Stimulated activated naive CD8-positive, alpha-beta T cell treated with anti-CD3 and anti-CD28 coated beads, Interleukin-15, Interleukin-2, amounts not matched to agents 100 ng/mL and 50 ng/mL, for 24 hours (primary cell): ENCODE results near the gene IARS1.
A peak's percentile ranks its signal among the peaks of the same experiment; 100 is the strongest.

Experiments used
- H3K27ac Mint-ChIP-seq: one replicate; pipeline ENCODE4 v1.8.0; 2021; ENCODE audit warnings: mild to moderate bottlenecking, mixed read lengths
- H3K27me3 Mint-ChIP-seq: one replicate; pipeline ENCODE4 v1.8.0; 2021; ENCODE audit warnings: mixed read lengths
- H3K36me3 Mint-ChIP-seq: one replicate; pipeline ENCODE4 v1.8.0; 2021; ENCODE audit warnings: low read depth, mixed read lengths
- H3K4me1 Mint-ChIP-seq: one replicate; pipeline ENCODE4 v1.8.0; 2021; ENCODE audit warnings: low read depth, mixed read lengths
- H3K4me3 Mint-ChIP-seq: one replicate; pipeline ENCODE4 v1.8.0; 2021; ENCODE audit warnings: mild to moderate bottlenecking, mixed read lengths
- H3K9me3 Mint-ChIP-seq: one replicate; pipeline ENCODE4 v1.8.0; 2021; ENCODE audit warnings: mixed read lengths

IARS1 gene

DNA sequence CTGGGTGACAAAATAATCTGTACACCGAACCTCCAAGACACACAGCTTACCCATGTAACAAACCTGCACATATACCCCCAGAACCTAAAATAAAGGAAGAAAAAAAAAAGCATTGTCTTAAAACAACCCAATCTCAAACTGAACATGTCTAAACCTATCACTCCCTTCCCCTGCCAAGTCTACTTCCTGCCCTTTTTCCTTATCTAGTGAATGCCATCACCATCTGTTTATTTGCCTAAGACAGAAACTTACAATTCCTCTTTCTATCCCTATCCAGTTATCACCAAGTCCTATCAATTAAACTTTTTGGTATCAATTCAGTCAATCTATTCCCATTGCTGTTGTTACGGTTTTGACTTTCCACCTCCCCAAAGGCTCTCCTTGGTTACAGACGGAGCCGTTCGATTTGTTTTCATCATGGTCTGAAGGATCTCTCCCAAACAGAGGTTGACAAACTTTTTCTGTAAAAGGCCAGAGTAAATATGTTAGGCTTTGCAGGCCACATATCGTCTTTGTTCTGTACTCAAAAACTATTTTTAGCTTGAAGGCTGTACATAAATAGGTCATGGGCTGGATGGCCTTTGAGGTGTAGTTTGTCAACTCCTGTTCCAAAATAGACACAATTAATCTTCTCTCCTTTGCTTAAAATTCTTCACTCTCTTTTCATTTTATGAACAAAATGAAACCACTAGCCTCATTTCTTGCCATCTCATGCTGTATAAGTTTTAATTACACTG lies 19.6 kb upstream of the IARS1 start:
- Mint-ChIP-seq H3K27me3 (no peaks in the 10 kb centered on the region), H3K27ac (peak overlapping the region; percentile 6), H3K4me1 (peaks cover 27% of the 10 kb centered on the region), H3K4me3 (no peak overlapping the region), H3K36me3 (peaks cover 85% of the 10 kb centered on the region), H3K9me3 (no peaks in the 10 kb centered on the region)

DNA sequence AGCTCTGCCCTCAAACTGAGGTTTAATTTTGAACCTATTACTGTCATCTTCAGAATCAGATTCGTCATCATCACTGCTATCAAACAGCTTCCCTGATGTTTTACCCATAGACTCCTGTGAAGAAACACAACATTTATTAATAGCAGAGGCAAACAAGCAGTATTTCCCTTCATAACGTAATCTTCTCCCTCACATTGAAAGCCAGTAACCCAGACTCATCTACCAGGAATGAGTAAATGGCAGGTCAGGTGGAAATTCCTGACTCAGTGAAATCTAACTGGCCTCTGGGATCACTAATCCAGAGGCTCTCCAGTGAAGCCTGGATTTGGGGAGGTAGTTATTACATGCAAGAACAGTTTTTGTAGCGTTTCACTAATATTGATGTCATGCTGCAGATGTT lies 17.1 kb upstream of the IARS1 start:
- H3K27ac Mint-ChIP-seq: no peak overlapping the region
- no peak overlapping the region for H3K4me3 Mint-ChIP-seq
- H3K36me3 Mint-ChIP-seq: peaks cover 80% of the 10 kb centered on the region
- H3K4me1 Mint-ChIP-seq: peaks cover 21% of the 10 kb centered on the region
- H3K9me3 Mint-ChIP-seq: no peaks in the 10 kb centered on the region
- H3K27me3 Mint-ChIP-seq: no peaks in the 10 kb centered on the region

DNA sequence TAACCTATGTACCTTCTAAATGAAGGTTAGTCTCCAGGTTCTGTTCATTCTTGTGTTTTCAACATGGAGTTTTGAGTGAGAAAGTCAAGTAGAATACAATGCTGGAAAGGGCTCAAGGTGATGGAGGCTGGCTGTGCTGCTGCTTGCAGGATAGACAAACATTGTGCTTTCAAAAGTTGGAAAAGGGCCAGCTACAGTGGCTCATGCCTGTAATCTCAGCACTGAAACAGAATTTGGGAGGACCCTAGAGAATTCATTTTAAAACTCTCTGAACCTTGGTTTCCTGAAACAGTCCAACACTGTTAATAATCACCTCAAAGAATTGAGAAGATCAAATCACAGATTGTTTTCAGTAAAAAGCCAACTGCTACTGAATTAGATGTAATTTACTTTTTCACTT lies 15.4 kb upstream of the IARS1 start:
- H3K27ac Mint-ChIP-seq: peak overlapping the region; percentile 2
- H3K36me3 Mint-ChIP-seq: peaks cover 77% of the 10 kb centered on the region

DNA sequence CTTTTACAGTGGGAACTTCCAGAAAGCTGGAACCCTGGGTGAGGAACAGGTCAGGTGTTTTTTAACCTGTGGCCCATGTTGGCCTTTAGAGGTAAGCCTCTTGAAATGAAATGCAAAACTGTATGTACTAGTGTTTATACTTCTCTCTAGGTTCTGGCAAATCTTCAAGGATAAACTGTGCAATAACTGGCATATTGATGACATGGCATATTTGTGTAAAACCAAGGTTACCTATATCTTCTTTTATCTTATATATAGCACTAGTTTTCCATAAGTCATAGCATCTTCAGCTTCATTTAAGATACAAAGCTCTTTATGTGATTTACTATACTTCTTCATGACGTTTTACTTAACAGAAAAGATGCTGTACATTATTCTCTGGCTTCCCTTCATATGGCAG lies 7.4 kb upstream of the IARS1 start:
- peaks cover 76% of the 10 kb centered on the region for H3K36me3 Mint-ChIP-seq
- H3K4me1 Mint-ChIP-seq: peaks cover 18% of the 10 kb centered on the region
- H3K4me3 Mint-ChIP-seq: no peak overlapping the region
- no peaks in the 10 kb centered on the region for H3K27me3 Mint-ChIP-seq
- H3K9me3 Mint-ChIP-seq: no peaks in the 10 kb centered on the region
- H3K27ac Mint-ChIP-seq: no peak overlapping the region

More for the DNA sequence above, 15.4 kb upstream of the IARS1 start:
- H3K27me3 Mint-ChIP-seq: no peaks in the 10 kb centered on the region
- peaks cover 18% of the 10 kb centered on the region for H3K4me1 Mint-ChIP-seq
- H3K4me3 Mint-ChIP-seq: no peak overlapping the region
- H3K9me3 Mint-ChIP-seq: no peaks in the 10 kb centered on the region

GRCh38 chr9:92299116-92299515 lies 5.6 kb upstream of the IARS1 start:
- H3K4me1 Mint-ChIP-seq: peaks cover 34% of the 10 kb centered on the region
- peak overlapping the region; percentile 38 for H3K27ac Mint-ChIP-seq
- H3K27me3 Mint-ChIP-seq: no peaks in the 10 kb centered on the region
- H3K36me3 Mint-ChIP-seq: peaks cover 68% of the 10 kb centered on the region
- H3K4me3 Mint-ChIP-seq: no peak overlapping the region
- H3K9me3 Mint-ChIP-seq: no peaks in the 10 kb centered on the region

GRCh38 chr9:92298036-92298435 lies 4.5 kb upstream of the IARS1 start:
- H3K9me3 Mint-ChIP-seq: no peaks in the 10 kb centered on the region
- no peak overlapping the region for H3K4me3 Mint-ChIP-seq
- H3K4me1 Mint-ChIP-seq: peaks cover 41% of the 10 kb centered on the region
- H3K36me3 Mint-ChIP-seq: peaks cover 63% of the 10 kb centered on the region
- H3K27ac Mint-ChIP-seq: no peak overlapping the region
- no peaks in the 10 kb centered on the region for H3K27me3 Mint-ChIP-seq

- peaks cover 45% of the 10 kb centered on the region for H3K4me1 Mint-ChIP-seq
- no peak overlapping the region for H3K27ac Mint-ChIP-seq
- H3K4me3 Mint-ChIP-seq: peak overlapping the region; percentile 44
- H3K27me3 Mint-ChIP-seq: no peaks in the 10 kb centered on the region
- peaks cover 62% of the 10 kb centered on the region for H3K36me3 Mint-ChIP-seq
- H3K9me3 Mint-ChIP-seq: no peaks in the 10 kb centered on the region
These were observed 4.1 kb upstream of the IARS1 start for GRCh38 chr9:92297611-92298010.

DNA sequence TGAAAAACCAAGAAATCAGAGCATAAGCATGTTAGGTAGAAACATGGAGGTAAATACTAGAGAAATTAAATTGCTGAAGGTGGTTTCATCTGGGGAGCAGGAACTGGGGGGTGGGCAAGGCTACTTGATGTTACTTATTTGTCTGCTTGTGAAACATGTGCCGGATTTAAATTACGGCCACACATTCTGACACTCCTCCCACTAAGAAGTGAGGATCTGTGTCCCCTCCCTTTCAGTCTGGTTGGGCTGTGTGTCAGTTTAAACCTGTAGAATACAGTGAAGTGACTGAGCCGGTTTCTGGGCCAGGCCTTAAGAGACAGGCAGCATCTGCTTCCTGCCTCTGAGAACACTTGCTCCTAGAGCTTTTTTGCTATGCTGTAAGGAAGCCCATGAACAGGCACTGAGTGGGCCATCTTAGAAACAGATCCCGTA lies 2.3 kb upstream of the IARS1 start:
- Mint-ChIP-seq H3K9me3 (no peaks in the 10 kb centered on the region), H3K27me3 (no peaks in the 10 kb centered on the region), H3K4me3 (no peak overlapping the region), H3K4me1 (peaks cover 63% of the 10 kb centered on the region), H3K27ac (peak overlapping the region; percentile 87), H3K36me3 (peaks cover 67% of the 10 kb centered on the region)

DNA sequence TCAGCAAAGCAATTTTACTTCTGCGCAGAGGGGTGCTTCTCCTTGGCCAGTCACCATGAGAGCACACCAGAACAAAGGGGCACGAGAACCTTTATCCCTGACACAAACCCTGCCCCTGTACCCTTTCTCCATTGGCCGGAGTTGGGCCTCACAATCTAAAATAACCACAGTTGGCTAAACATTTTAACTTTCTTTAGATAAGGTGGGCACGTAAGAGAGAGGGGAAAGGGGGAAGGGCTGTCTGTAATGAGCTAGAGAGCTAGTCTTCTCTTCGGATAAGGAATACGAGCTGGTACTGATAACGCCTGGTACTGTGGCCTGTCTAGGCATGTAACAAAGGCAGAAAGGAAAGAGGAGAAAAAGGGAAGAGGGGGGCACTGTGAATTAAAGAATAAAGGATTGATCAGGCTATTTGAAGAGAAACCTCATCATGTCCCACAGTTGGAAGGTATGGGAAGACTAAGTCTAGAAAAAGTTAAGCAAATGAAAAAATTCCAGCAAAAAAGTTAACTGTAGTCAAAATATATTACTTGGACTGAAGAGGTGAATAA lies 1.8 kb upstream of the IARS1 start:
- H3K4me3 Mint-ChIP-seq: peak overlapping the region; percentile 47
- H3K27me3 Mint-ChIP-seq: no peaks in the 10 kb centered on the region
- H3K27ac Mint-ChIP-seq: peak overlapping the region; percentile 87
- no peaks in the 10 kb centered on the region for H3K9me3 Mint-ChIP-seq
- H3K4me1 Mint-ChIP-seq: peaks cover 68% of the 10 kb centered on the region
- H3K36me3 Mint-ChIP-seq: peaks cover 68% of the 10 kb centered on the region

DNA sequence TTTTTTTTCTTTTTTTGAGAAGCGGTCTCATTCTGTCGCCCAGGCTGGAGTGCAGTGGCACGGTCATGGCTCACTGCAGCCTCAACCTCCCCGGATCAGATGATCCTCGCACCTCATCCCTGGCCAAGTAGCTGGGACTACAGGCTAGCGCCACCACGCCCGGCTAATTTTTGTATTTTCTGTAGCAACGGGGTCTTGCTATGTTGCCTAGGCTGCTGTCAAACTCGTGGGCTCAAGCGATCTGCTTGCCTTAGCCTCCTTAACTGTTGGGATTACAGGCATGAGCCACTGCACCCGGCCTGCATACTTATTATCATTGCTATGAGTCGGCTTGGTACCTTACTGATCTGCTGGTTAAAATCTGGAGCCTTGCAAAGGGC lies 790 bp upstream of the IARS1 start:
- peaks cover 71% of the 10 kb centered on the region for H3K36me3 Mint-ChIP-seq
- peaks cover 78% of the 10 kb centered on the region for H3K4me1 Mint-ChIP-seq
- peak overlapping the region; percentile 98 for H3K4me3 Mint-ChIP-seq
- peak overlapping the region; percentile 97 for H3K27ac Mint-ChIP-seq
- H3K27me3 Mint-ChIP-seq: no peaks in the 10 kb centered on the region
- no peaks in the 10 kb centered on the region for H3K9me3 Mint-ChIP-seq

DNA sequence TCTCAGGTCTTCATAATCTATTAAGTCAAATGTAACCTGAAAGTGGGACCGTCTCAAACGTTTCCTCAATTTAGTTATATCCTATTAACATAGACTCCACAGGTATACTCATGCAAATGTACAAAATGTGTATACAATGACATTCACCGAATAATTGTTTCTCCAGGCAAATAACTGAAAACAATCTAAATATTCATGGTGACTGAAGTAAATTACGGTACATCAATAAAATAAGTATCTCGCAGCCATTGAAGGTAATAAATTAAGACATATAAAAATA lies 482 bp downstream of the IARS1 start:
- Mint-ChIP-seq H3K9me3 (no peaks in the 10 kb centered on the region), H3K27me3 (no peaks in the 10 kb centered on the region), H3K27ac (peak overlapping the region; percentile 97), H3K36me3 (peaks cover 68% of the 10 kb centered on the region), H3K4me3 (peak overlapping the region; percentile 98), H3K4me1 (peaks cover 80% of the 10 kb centered on the region)

DNA sequence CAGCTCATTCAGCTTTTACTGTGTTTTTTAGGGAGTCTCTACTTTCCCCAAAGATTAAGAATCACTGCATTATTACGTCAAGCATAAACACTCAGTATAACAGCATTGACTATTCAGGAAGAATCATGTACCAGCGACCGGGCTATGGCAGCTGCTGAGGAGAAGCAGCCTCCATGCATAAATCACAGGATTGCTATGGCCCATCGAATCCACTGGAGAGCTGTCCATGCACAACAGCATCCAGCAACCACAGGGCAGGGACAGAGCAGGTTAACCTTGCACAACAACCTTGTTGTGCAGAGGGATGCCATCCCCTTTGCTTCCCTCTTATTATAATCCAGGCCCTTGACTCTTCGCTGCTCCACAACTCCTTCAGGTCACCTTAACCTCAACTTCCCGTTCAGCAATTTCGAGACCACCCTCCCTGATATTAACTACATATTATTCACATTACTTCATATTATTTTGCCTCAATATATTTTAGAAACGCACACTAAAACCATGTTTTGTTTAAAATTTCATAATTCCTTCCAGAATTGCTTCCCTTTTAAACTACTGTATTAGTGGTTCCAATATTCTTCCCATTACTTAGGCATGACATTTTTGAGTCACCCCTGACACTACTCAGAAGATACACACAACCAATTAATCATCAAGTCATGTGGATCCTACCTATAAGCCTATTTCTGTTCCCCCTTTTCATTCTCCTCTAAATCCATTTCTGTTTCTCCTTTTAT lies 991 bp downstream of the IARS1 start:
- Mint-ChIP-seq H3K27ac (peak overlapping the region; percentile 97), H3K27me3 (no peaks in the 10 kb centered on the region), H3K4me1 (peaks cover 77% of the 10 kb centered on the region), H3K36me3 (peaks cover 68% of the 10 kb centered on the region), H3K9me3 (no peaks in the 10 kb centered on the region), H3K4me3 (peak overlapping the region; percentile 98)

DNA sequence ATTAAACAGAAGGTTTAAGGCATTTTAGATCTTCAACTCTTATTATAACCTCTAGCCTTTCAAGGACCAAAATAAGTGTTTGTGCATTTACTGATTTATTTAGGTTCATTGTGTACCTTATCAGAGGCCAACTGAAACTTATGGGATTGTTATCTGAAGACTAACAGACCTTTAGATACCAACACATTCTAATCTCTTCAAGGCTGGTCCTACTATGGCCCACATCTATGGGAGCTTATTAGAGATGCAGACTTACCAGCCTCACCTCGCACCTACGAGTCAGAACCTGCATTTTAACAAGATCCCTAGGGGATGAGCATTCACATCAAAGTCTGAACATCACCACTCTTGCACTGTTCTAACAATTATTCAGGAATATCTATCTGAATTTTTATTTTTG lies 1.9 kb downstream of the IARS1 start:
- H3K27ac Mint-ChIP-seq: peak overlapping the region; percentile 32
- no peaks in the 10 kb centered on the region for H3K9me3 Mint-ChIP-seq
- no peaks in the 10 kb centered on the region for H3K27me3 Mint-ChIP-seq
- peak overlapping the region; percentile 98 for H3K4me3 Mint-ChIP-seq
- peaks cover 68% of the 10 kb centered on the region for H3K36me3 Mint-ChIP-seq
- peaks cover 72% of the 10 kb centered on the region for H3K4me1 Mint-ChIP-seq

- no peaks in the 10 kb centered on the region for H3K27me3 Mint-ChIP-seq
- H3K27ac Mint-ChIP-seq: peak overlapping the region; percentile 32
- H3K36me3 Mint-ChIP-seq: peaks cover 68% of the 10 kb centered on the region
- H3K4me1 Mint-ChIP-seq: peaks cover 70% of the 10 kb centered on the region
- no peaks in the 10 kb centered on the region for H3K9me3 Mint-ChIP-seq
- H3K4me3 Mint-ChIP-seq: peak overlapping the region; percentile 98
These were observed 2.6 kb downstream of the IARS1 start for GRCh38 chr9:92290785-92291429.

DNA sequence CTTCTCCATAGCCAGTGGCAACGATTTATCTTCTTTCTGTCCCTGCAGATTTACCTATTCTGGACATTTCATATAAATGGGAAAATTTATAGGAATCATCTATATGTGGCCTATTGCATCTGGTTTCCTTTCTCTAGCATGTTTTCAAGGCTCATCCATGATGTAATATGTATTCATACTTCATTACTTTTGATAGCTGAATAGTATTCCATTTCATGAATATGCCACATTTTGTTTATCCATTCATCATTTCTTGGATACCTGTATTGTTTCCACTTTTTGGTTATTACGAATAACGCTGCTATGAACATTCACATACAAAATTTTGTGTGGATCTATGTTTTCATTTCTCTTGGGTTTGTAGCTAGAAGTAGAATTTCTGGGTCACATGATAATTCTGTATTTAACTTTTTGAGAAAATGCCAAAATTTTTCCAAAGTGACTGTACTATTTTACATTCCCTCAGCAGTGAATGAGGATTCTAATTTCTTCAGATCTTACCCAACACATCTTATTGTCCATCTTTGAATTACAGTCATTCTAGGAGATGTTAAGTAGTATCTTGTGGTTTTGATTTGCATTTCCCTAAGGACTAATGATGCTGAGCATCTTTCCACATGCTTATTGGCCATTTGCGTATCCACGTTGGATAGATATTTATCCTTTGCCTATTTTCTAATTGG lies 3.6 kb downstream of the IARS1 start:
- Mint-ChIP-seq H3K27ac (no peak overlapping the region), H3K36me3 (peaks cover 74% of the 10 kb centered on the region), H3K4me3 (no peak overlapping the region), H3K27me3 (no peaks in the 10 kb centered on the region), H3K9me3 (no peaks in the 10 kb centered on the region), H3K4me1 (peaks cover 67% of the 10 kb centered on the region)
